Measurements from ENCODE around the gene SH3RF3. TPM values are rescaled to one million over a fixed set of nuclear protein-coding genes. Genes with fewer than 3 reads are reported as not detected.

Gene SH3RF3
- total RNA-seq, 1 donor from 2014 or later: 10.8 TPM

DNA sequence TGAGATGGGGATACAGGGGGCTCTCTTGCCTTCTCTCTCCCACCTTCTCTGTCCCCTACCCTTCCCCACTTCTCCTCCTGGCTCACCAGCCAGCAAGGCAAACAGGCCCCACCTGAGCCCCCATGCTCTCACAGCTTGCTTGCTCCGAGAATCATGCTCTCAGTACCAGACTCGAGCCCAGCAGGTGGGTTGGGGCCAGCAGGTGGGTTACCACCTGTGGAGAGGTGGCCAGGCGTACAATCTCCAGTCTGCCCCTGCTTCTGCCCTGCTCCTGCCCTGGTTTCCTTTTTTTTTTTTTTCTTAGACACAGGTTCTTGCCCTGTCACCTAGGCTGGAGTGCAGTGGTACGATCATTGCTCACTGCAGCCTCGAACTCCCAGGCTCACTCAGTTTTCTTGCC, 214.5 kb downstream of the SH3RF3 start:
- Histone ChIP-seq H3K9me3 (no peaks in the 10 kb centered on the region), H3K27me3 (no peaks in the 10 kb centered on the region), H3K4me3 (no peak overlapping the region), H3K36me3 (no peaks in the 10 kb centered on the region), H3K4me1 (peaks cover 26% of the 10 kb centered on the region), H3K27ac (no peak overlapping the region)
- intact Hi-C loops (cut with DNase I): no loop called here
- DNase-seq (ENCODE audit: extremely low spot score in 2 of 2): peak in 1 of 2 donors; percentile 71
- TF ChIP-seq POLR2A (IDR thresholded peaks at IDR 0.05) (no peak), POLR2AphosphoS5 (IDR thresholded peaks at IDR 0.05; ENCODE audit: insufficient read depth in 1 of 2, low read depth in 1 of 2) (no peak)
- TF ChIP-seq, protein P1, sequence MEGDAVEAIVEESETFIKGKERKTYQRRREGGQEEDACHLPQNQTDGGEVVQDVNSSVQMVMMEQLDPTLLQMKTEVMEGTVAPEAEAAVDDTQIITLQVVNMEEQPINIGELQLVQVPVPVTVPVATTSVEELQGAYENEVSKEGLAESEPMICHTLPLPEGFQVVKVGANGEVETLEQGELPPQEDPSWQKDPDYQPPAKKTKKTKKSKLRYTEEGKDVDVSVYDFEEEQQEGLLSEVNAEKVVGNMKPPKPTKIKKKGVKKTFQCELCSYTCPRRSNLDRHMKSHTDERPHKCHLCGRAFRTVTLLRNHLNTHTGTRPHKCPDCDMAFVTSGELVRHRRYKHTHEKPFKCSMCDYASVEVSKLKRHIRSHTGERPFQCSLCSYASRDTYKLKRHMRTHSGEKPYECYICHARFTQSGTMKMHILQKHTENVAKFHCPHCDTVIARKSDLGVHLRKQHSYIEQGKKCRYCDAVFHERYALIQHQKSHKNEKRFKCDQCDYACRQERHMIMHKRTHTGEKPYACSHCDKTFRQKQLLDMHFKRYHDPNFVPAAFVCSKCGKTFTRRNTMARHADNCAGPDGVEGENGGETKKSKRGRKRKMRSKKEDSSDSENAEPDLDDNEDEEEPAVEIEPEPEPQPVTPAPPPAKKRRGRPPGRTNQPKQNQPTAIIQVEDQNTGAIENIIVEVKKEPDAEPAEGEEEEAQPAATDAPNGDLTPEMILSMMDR (IDR thresholded peaks at IDR 0.05): no peak

- DNase-seq (ENCODE audit: extremely low spot score in 2 of 2): no peak
- Histone ChIP-seq H3K36me3 (no peaks in the 10 kb centered on the region), H3K4me3 (no peak overlapping the region), H3K27ac (no peak overlapping the region), H3K27me3 (no peaks in the 10 kb centered on the region), H3K9me3 (no peaks in the 10 kb centered on the region), H3K4me1 (peaks cover 35% of the 10 kb centered on the region)
- intact Hi-C loops (cut with DNase I): no loop called here
- TF ChIP-seq POLR2A (IDR thresholded peaks at IDR 0.05) (no peak), POLR2AphosphoS5 (IDR thresholded peaks at IDR 0.05; ENCODE audit: insufficient read depth in 1 of 2, low read depth in 1 of 2) (no peak)
- TF ChIP-seq, protein P1 (IDR thresholded peaks at IDR 0.05): no peak
Measured at GRCh38 chr2:109344270-109344805, 215.3 kb downstream of the SH3RF3 start.

- no peaks in the 10 kb centered on the region for H3K27me3 ChIP-seq
- intact Hi-C loops (cut with DNase I): no loop called here
- no peak overlapping the region for H3K4me3 ChIP-seq
- peaks cover 42% of the 10 kb centered on the region for H3K4me1 ChIP-seq
- TF ChIP-seq, protein P1 (IDR thresholded peaks at IDR 0.05): no peak
- TF ChIP-seq POLR2AphosphoS5 (IDR thresholded peaks at IDR 0.05; ENCODE audit: insufficient read depth in 1 of 2, low read depth in 1 of 2) (no peak), POLR2A (IDR thresholded peaks at IDR 0.05) (no peak)
- no peaks in the 10 kb centered on the region for H3K36me3 ChIP-seq
- H3K27ac ChIP-seq: no peak overlapping the region
- DNase-seq (ENCODE audit: extremely low spot score in 2 of 2): peak in 1 of 2 donors; percentile 79
- H3K9me3 ChIP-seq: no peaks in the 10 kb centered on the region
Measured at GRCh38 chr2:109345091-109345490, 216.1 kb downstream of the SH3RF3 start.

DNA sequence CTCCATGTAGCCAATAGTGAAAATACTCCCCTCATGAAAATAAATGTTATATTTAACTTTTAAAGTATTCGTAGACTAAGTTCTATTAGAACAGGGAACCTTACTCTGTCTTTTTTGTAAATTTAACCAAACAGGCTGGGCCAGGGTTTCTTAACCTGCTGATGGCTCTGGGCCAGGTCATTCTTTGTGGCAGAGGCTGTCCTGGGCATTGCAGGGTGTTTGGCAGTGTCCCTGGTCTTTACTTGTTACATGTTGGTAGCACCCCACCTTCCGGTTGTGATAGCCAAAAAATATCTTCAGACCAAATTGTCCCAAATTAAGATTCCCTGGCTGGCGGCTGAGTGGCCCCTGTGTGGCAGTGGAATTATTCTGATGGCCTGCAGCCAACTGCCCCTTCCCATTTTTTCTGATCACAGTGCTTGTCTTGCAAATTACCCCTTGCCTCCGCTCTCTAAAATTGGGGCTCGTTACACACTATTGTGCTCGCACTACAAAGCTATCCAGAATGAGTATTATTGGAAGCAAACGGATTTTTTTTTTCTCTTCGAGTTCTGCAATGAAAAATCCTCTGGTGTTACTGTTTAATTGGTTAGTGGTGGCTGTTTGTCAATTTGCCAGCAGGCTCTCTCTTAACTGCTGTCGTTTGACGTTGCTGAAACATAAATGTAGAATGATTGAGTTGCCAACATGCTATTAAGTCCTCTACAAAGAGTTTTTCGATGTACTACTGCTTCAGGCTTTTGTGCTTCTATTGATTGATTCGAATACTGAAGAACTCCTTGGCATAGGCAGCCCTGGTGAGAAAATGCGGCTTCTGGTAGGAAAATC, 216.9 kb downstream of the SH3RF3 start:
- H3K4me1 ChIP-seq: peaks cover 50% of the 10 kb centered on the region
- no peaks in the 10 kb centered on the region for H3K27me3 ChIP-seq
- no peaks in the 10 kb centered on the region for H3K36me3 ChIP-seq
- peak in 1 of 2 donors; percentile 71 for DNase-seq (ENCODE audit: extremely low spot score in 2 of 2)
- H3K27ac ChIP-seq: no peak overlapping the region
- TF ChIP-seq, protein P1 (IDR thresholded peaks at IDR 0.05): no peak
- no peak for TF ChIP-seq POLR2A (IDR thresholded peaks at IDR 0.05)
- no peak for TF ChIP-seq POLR2AphosphoS5 (IDR thresholded peaks at IDR 0.05; ENCODE audit: insufficient read depth in 1 of 2, low read depth in 1 of 2)
- no peaks in the 10 kb centered on the region for H3K9me3 ChIP-seq
- H3K4me3 ChIP-seq: no peak overlapping the region
- intact Hi-C loops (cut with DNase I): no loop called here

All from vagina (tissue), 2 donors.